Measurements from ENCODE around the gene SPRTN.

Gene SPRTN

GRCh38 chr1:231338270-231339128 lies at the start of gene SPRTN:
Gene SPRTN (plus strand): TSS chr1:231338293. CDS start chr1:231338384, 91 bp downstream.
- DNase-seq, result no peak

- no peak for DNase-seq
These were observed 42.2 kb upstream of the SPRTN start for GRCh38 chr1:231295938-231296337.

- DNase-seq, result no peak
These were observed 36.1 kb upstream of the SPRTN start for GRCh38 chr1:231301990-231302389.

GRCh38 chr1:231310391-231310934 lies 27.6 kb upstream of the SPRTN start:
- DNase-seq, result no peak

GRCh38 chr1:231311720-231312431 lies 26.2 kb upstream of the SPRTN start:
- no peak for DNase-seq

GRCh38 chr1:231312432-231312788 lies 25.7 kb upstream of the SPRTN start:
- DNase-seq, result no peak

- no peak for DNase-seq
These were observed 24.4 kb upstream of the SPRTN start for GRCh38 chr1:231313661-231314060.

GRCh38 chr1:231315887-231316286 lies 22.2 kb upstream of the SPRTN start:
- peak; percentile 57 for DNase-seq

- DNase-seq, result no peak
These were observed 20.6 kb upstream of the SPRTN start for GRCh38 chr1:231317306-231318014.

- DNase-seq, result no peak
These were observed 20.1 kb upstream of the SPRTN start for GRCh38 chr1:231318015-231318355.

- no peak for DNase-seq
These were observed 19.5 kb upstream of the SPRTN start for GRCh38 chr1:231318568-231318967.

GRCh38 chr1:231319080-231319479 lies 19.0 kb upstream of the SPRTN start:
- DNase-seq, result no peak

GRCh38 chr1:231322880-231323530 lies 15.1 kb upstream of the SPRTN start:
- DNase-seq, result no peak

- no peak for DNase-seq
These were observed 13.4 kb upstream of the SPRTN start for GRCh38 chr1:231324660-231325059.

GRCh38 chr1:231326248-231326647 lies 11.8 kb upstream of the SPRTN start:
- DNase-seq, result no peak

- DNase-seq, result no peak
These were observed 10.5 kb upstream of the SPRTN start for GRCh38 chr1:231327617-231328016.

GRCh38 chr1:231329483-231329882 lies 8.6 kb upstream of the SPRTN start:
- DNase-seq, result no peak

GRCh38 chr1:231332761-231333160 lies 5.3 kb upstream of the SPRTN start:
- DNase-seq, result no peak

- DNase-seq, result no peak
These were observed 3.9 kb upstream of the SPRTN start for GRCh38 chr1:231334079-231334666.

GRCh38 chr1:231334952-231335351 lies 3.1 kb upstream of the SPRTN start:
- no peak for DNase-seq

- peak; percentile 24 for DNase-seq
These were observed 2.2 kb upstream of the SPRTN start for GRCh38 chr1:231335663-231336602.
